Vagina (tissue), 2 donors: Measurements from ENCODE around the gene NRXN3. TPM values are rescaled to one million over a fixed set of nuclear protein-coding genes. Genes with fewer than 3 reads are reported as not detected.

ENCODE experiments used
- DNase-seq, 2 donors: peaks; one replicate each; pipeline ENCODE4 v3.0.0-alpha.2; 2017; ENCODE audit errors: extremely low spot score in 2 of 2
- H3K27ac ChIP-seq: fragments of 200-600 bp; sonication (generic); one replicate; pipeline ENCODE4 v1.5.1; 2019
- H3K27me3 ChIP-seq: fragments of 200-600 bp; sonication (generic); one replicate; pipeline ENCODE4 v1.5.1; 2019
- H3K36me3 ChIP-seq, 2 donors: fragments of 200-600 bp; sonication (generic); one replicate each; pipeline ENCODE4 v1.5.1; 2017 to 2019
- H3K4me1 ChIP-seq: fragments of 200-600 bp; sonication (generic); one replicate; pipeline ENCODE4 v1.5.1; 2019
- H3K4me3 ChIP-seq, 2 donors: fragments of 200-600 bp; sonication (generic); 1 replicate in 1 of 2; 2 replicates in 1 of 2; pipeline ENCODE4 v1.5.1; 2016 to 2019
- H3K9me3 ChIP-seq: fragments of 200-600 bp; sonication (generic); one replicate; pipeline ENCODE4 v1.5.1; 2019
- CTCF ChIP-seq, 3 experiments: fragments of 450-650 bp in 2 of 3; fragments of 200-600 bp in 1 of 3; sonication (generic) in 1 of 3; IDR thresholded peaks; one replicate each; pipeline ENCODE4 v1.5.1; 2017 to 2019; ENCODE audit warnings: antibody characterized with exemption in 3 of 3, mild to moderate bottlenecking in 2 of 3, moderate library complexity in 2 of 3
- POLR2A ChIP-seq, 2 donors: fragments of 450-650 bp; IDR thresholded peaks; one replicate each; pipeline ENCODE4 v1.6.1; 2017; ENCODE audit warnings: antibody characterized with exemption in 2 of 2, mild to moderate bottlenecking in 2 of 2, moderate library complexity in 2 of 2
- POLR2AphosphoS5 ChIP-seq, 2 donors: sonication (generic); formaldehyde crosslinking; IDR thresholded peaks; one replicate each; pipeline ENCODE4 v1.9.0; 2017; ENCODE audit warnings: antibody characterized with exemption in 2 of 2, mild to moderate bottlenecking in 2 of 2, low read depth in 1 of 2; ENCODE audit not compliant: insufficient read depth in 1 of 2
- intact Hi-C: fragments of 100-400 bp; cut with DNase I; formaldehyde crosslinking; loops from one replicate; pipeline ENCODE4 v1.15.1; 2023
- total RNA-seq: library from RNA; depleted of rRNA; stranded (reverse); fragments of >200 nt; gene quantifications from one replicate; pipeline ENCODE4 v1.2.3, GENCODE V29; 2016

NRXN3 gene
- total RNA-seq, 1 donor from 2014 or later, result 4.7 TPM

DNA sequence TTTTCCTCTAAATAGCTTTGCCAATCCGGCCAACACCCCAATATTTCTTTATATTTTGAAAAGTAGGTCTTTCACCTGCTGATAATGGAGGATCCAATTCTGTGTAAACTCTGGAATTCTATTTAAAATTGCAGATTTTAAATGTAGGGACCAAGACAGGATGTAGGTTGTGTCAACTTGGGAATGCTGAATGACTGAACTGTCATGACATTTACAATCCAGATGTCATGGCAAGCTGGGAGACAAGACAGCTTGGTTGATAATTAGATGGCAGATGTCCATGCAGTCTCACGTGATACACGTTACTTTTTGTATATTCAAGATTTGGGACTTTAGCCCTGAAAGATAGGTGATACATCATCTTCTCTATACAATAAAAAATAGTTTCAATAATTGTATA, 1564.0 kb downstream of the NRXN3 start:
- Histone ChIP-seq H3K27ac (no peak overlapping the region), H3K27me3 (no peaks in the 10 kb centered on the region), H3K4me1 (no peaks in the 10 kb centered on the region), H3K4me3 (no peak overlapping the region), H3K36me3 (no peaks in the 10 kb centered on the region), H3K9me3 (no peaks in the 10 kb centered on the region)
- intact Hi-C loops, result no loop called here
- TF ChIP-seq CTCF (IDR thresholded peaks at IDR 0.05) (no peak), POLR2A (IDR thresholded peaks at IDR 0.05) (no peak), POLR2AphosphoS5 (IDR thresholded peaks at IDR 0.05; ENCODE audit: insufficient read depth in 1 of 2, low read depth in 1 of 2) (no peak)
- no peak for DNase-seq

GRCh38 chr14:79734656-79735055, 1564.5 kb downstream of the NRXN3 start:
- H3K36me3 ChIP-seq, result no peaks in the 10 kb centered on the region
- TF ChIP-seq CTCF (IDR thresholded peaks at IDR 0.05) (no peak), POLR2A (IDR thresholded peaks at IDR 0.05) (no peak), POLR2AphosphoS5 (IDR thresholded peaks at IDR 0.05; ENCODE audit: insufficient read depth in 1 of 2, low read depth in 1 of 2) (no peak)
- DNase-seq, result no peak
- no peaks in the 10 kb centered on the region for H3K9me3 ChIP-seq
- intact Hi-C loops, result no loop called here
- no peak overlapping the region for H3K4me3 ChIP-seq
- no peaks in the 10 kb centered on the region for H3K4me1 ChIP-seq
- no peaks in the 10 kb centered on the region for H3K27me3 ChIP-seq
- no peak overlapping the region for H3K27ac ChIP-seq

DNA sequence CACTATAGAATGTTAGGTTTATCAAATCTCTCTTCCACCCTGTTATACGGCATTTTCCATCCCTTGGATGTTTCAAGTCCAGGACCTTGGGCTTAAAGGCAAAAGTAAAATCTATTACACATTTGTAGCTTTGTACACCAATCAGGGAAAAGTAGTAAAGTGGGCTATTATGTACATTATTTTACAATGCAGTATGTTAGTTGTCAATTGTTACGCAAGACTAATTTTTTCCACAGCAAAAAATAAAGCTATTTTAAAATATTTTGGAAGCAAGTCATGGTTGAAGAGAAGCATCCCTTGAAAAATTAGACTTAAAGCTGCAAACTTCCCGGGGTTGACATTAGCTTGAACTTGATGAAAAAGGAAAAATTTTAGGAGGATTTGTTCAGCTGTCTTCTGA, 1564.9 kb downstream of the NRXN3 start:
- TF ChIP-seq POLR2AphosphoS5 (IDR thresholded peaks at IDR 0.05; ENCODE audit: insufficient read depth in 1 of 2, low read depth in 1 of 2), result no peak
- H3K27me3 ChIP-seq, result no peaks in the 10 kb centered on the region
- H3K9me3 ChIP-seq, result no peaks in the 10 kb centered on the region
- no peaks in the 10 kb centered on the region for H3K4me1 ChIP-seq
- H3K36me3 ChIP-seq, result no peaks in the 10 kb centered on the region
- H3K4me3 ChIP-seq, result no peak overlapping the region
- no peak overlapping the region for H3K27ac ChIP-seq
- DNase-seq, result no peak
- intact Hi-C loops, result no loop called here

GRCh38 chr14:79740066-79740601, 1570.0 kb downstream of the NRXN3 start:
- H3K27ac ChIP-seq, result no peak overlapping the region
- no peaks in the 10 kb centered on the region for H3K9me3 ChIP-seq
- no peaks in the 10 kb centered on the region for H3K36me3 ChIP-seq
- no peak for DNase-seq
- H3K4me3 ChIP-seq, result no peak overlapping the region
- no peaks in the 10 kb centered on the region for H3K4me1 ChIP-seq
- no peaks in the 10 kb centered on the region for H3K27me3 ChIP-seq
- no peak for TF ChIP-seq POLR2A (IDR thresholded peaks at IDR 0.05)
- no peak for TF ChIP-seq CTCF (IDR thresholded peaks at IDR 0.05)
- intact Hi-C loops, result no loop called here

GRCh38 chr14:79742142-79742541, 1572.0 kb downstream of the NRXN3 start:
- H3K4me1 ChIP-seq, result no peaks in the 10 kb centered on the region
- no peak overlapping the region for H3K4me3 ChIP-seq
- no peak for TF ChIP-seq CTCF (IDR thresholded peaks at IDR 0.05)
- TF ChIP-seq POLR2A (IDR thresholded peaks at IDR 0.05), result no peak
- no peak for TF ChIP-seq POLR2AphosphoS5 (IDR thresholded peaks at IDR 0.05; ENCODE audit: insufficient read depth in 1 of 2, low read depth in 1 of 2)
- DNase-seq, result no peak
- intact Hi-C loops, result no loop called here
- H3K27me3 ChIP-seq, result no peaks in the 10 kb centered on the region
- H3K27ac ChIP-seq, result no peak overlapping the region
- no peaks in the 10 kb centered on the region for H3K9me3 ChIP-seq
- H3K36me3 ChIP-seq, result no peaks in the 10 kb centered on the region
